ENCODE results near the gene GPX5.
"Not testable (repeated sequence)": the region's sequence is repeated elsewhere in the genome, so short reads cannot be mapped to it uniquely, and the experiment has no call there.

Gene GPX5

DNA sequence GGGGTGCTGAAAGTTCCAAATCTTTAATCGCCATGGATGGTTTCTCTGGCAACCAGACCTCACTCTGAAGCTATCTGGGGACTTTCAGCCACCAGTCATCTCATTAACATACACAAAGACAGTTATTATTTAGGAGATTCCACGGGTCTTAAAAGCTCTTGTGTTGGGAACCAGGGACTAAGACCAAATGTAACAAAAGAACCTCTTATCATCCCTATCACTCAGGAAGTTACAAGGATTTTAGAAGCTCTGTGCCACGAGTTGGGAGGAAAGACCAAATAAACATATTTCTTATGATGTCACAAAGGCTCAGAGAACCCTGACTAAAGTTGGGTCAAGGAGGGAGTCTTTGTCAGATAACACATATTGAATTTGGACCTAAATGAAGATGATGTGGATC lies 27.8 kb upstream of the GPX5 start:
- TF ChIP-seq EZH2phosphoT487 (IDR thresholded peaks at IDR 0.05; ENCODE audit: borderline replicate concordance) (no peak), CTCF (conservative IDR thresholded peaks at IDR 0.05; ENCODE audit: low read length) (no peak)
- Histone ChIP-seq H3K27me3 (ENCODE audit: insufficient read depth, low read length, poor library complexity, severe bottlenecking) (no peaks in the 10 kb centered on the region), H3K4me1 (ENCODE audit: insufficient read depth, low read length, poor library complexity, severe bottlenecking) (no peaks in the 10 kb centered on the region), H3K9me2 (replicated peaks; ENCODE audit: low read depth, low read length) (no peaks in the 10 kb centered on the region), H3K9me3 (ENCODE audit: insufficient read depth, low read depth, low read length) (no peaks in the 10 kb centered on the region), H3K4me3 (ENCODE audit: low read length, poor library complexity, severe bottlenecking) (no peak overlapping the region), H2AFZ (ENCODE audit: low read length) (no peak overlapping the region; the same call in 1 of the 2 replicates), H3K9ac (ENCODE audit: low read depth, low read length, poor library complexity, severe bottlenecking) (no peak overlapping the region), H3K36me3 (ENCODE audit: insufficient read depth, low read length) (no peaks in the 10 kb centered on the region), H3F3A (ENCODE audit: low read depth) (no peaks in the 10 kb centered on the region), H3K4me2 (ENCODE audit: low read depth, low read length, poor library complexity, severe bottlenecking) (no peak overlapping the region), H3K79me2 (ENCODE audit: insufficient read depth, low read length) (no peaks in the 10 kb centered on the region), H4K20me1 (ENCODE audit: insufficient read depth, low read length, poor library complexity, severe bottlenecking) (no peaks in the 10 kb centered on the region)

- H3K9me3 ChIP-seq (ENCODE audit: insufficient read depth, low read depth, low read length): no peaks in the 10 kb centered on the region
- no peak overlapping the region for H3K9ac ChIP-seq (ENCODE audit: low read depth, low read length, poor library complexity, severe bottlenecking)
- no peak overlapping the region for H2AFZ ChIP-seq (ENCODE audit: low read length)
- H3K4me2 ChIP-seq (ENCODE audit: low read depth, low read length, poor library complexity, severe bottlenecking): no peak overlapping the region
- no peaks in the 10 kb centered on the region for H3K36me3 ChIP-seq (ENCODE audit: insufficient read depth, low read length)
- no peaks in the 10 kb centered on the region for H3F3A ChIP-seq (ENCODE audit: low read depth)
- no peaks in the 10 kb centered on the region for H3K27me3 ChIP-seq (ENCODE audit: insufficient read depth, low read length, poor library complexity, severe bottlenecking)
- H3K9me2 ChIP-seq (replicated peaks; ENCODE audit: low read depth, low read length): no peaks in the 10 kb centered on the region
- H3K79me2 ChIP-seq (ENCODE audit: insufficient read depth, low read length): no peaks in the 10 kb centered on the region
- H3K4me1 ChIP-seq (ENCODE audit: insufficient read depth, low read length, poor library complexity, severe bottlenecking): no peaks in the 10 kb centered on the region
- no peaks in the 10 kb centered on the region for H4K20me1 ChIP-seq (ENCODE audit: insufficient read depth, low read length, poor library complexity, severe bottlenecking)
- no peak overlapping the region for H3K4me3 ChIP-seq (ENCODE audit: low read length, poor library complexity, severe bottlenecking)
- no peak for TF ChIP-seq EZH2phosphoT487 (IDR thresholded peaks at IDR 0.05; ENCODE audit: borderline replicate concordance)
- TF ChIP-seq CTCF (conservative IDR thresholded peaks at IDR 0.05; ENCODE audit: low read length): no peak
Observed at GRCh38 chr6:28501259-28501658, 24.4 kb upstream of the GPX5 start.

- not testable (repeated sequence) for H3K4me1 ChIP-seq (ENCODE audit: insufficient read depth, low read length, poor library complexity, severe bottlenecking); H3K27me3 ChIP-seq (ENCODE audit: insufficient read depth, low read length, poor library complexity, severe bottlenecking); H4K20me1 ChIP-seq (ENCODE audit: insufficient read depth, low read length, poor library complexity, severe bottlenecking); H3F3A ChIP-seq (ENCODE audit: low read depth); H3K79me2 ChIP-seq (ENCODE audit: insufficient read depth, low read length); H3K9me3 ChIP-seq (ENCODE audit: insufficient read depth, low read depth, low read length); H3K9ac ChIP-seq (ENCODE audit: low read depth, low read length, poor library complexity, severe bottlenecking); H3K9me2 ChIP-seq (replicated peaks; ENCODE audit: low read depth, low read length); H3K36me3 ChIP-seq (ENCODE audit: insufficient read depth, low read length); H3K4me3 ChIP-seq (ENCODE audit: low read length, poor library complexity, severe bottlenecking); H2AFZ ChIP-seq (ENCODE audit: low read length); H3K4me2 ChIP-seq (ENCODE audit: low read depth, low read length, poor library complexity, severe bottlenecking)
Observed at GRCh38 chr6:28502136-28502535, 23.5 kb upstream of the GPX5 start.

DNA sequence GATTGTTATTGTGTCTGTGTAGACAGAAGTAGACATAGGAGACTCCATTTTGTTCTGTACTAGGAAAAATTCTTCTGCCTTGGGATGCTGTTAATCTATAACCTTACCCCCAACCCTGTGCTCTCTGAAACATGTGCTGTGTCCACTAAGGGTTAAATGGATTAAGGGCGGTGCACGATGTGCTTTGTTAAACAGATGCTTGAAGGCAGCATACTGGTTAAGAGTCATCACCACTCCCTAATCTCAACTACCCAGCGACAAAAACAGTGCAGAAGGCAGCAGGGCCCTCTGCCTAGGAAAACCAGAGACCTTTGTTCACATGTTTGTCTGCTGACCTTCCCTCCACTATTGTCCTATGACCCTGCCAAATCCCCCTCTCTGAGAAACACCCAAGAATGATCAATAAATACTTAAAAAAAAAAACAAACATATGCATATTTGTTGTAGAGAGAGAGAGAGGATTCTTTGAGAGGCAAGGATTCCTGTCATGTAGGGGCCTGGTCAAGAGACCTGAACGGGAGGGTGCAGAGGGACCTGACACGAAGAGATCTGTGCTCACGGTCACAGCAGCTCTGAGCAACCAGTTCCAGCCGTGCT lies 22.9 kb upstream of the GPX5 start:
- not testable (repeated sequence) for H4K20me1 ChIP-seq (ENCODE audit: insufficient read depth, low read length, poor library complexity, severe bottlenecking); H3K4me1 ChIP-seq (ENCODE audit: insufficient read depth, low read length, poor library complexity, severe bottlenecking); H3F3A ChIP-seq (ENCODE audit: low read depth); H3K27me3 ChIP-seq (ENCODE audit: insufficient read depth, low read length, poor library complexity, severe bottlenecking); H3K9me3 ChIP-seq (ENCODE audit: insufficient read depth, low read depth, low read length); H3K79me2 ChIP-seq (ENCODE audit: insufficient read depth, low read length); H3K36me3 ChIP-seq (ENCODE audit: insufficient read depth, low read length); H2AFZ ChIP-seq (ENCODE audit: low read length); H3K9me2 ChIP-seq (replicated peaks; ENCODE audit: low read depth, low read length); H3K9ac ChIP-seq (ENCODE audit: low read depth, low read length, poor library complexity, severe bottlenecking); H3K4me2 ChIP-seq (ENCODE audit: low read depth, low read length, poor library complexity, severe bottlenecking); H3K4me3 ChIP-seq (ENCODE audit: low read length, poor library complexity, severe bottlenecking)
